HL-60/S4 treated with phorbol 12-myristate 13-acetate at 8.2 ng/mL for 4 days and 3 days (cell line): ENCODE measurements around the gene PRAMEF12.
"Not testable (repeated sequence)": the region's sequence is repeated elsewhere in the genome, so short reads cannot be mapped to it uniquely, and the experiment has no call there.

ENCODE experiments used
- in situ Hi-C: fragments of 300-500 bp; cut with MboI; formaldehyde crosslinking; loops from 2 replicates; pipeline ENCODE4 v1.15.0; 2022; ENCODE audit warnings: low sequenced_read_pairs

Gene PRAMEF12

GRCh38 chr1:12769976-12770505, 3.5 kb upstream of the PRAMEF12 start:
- in situ Hi-C loops: no loop called here

GRCh38 chr1:12770620-12771019, 2.9 kb upstream of the PRAMEF12 start:
- in situ Hi-C loops: no loop called here

GRCh38 chr1:12771186-12771585, 2.4 kb upstream of the PRAMEF12 start:
- in situ Hi-C loops: no loop called here

- in situ Hi-C loops: no loop called here
Observed at GRCh38 chr1:12772520-12772919, 1.0 kb upstream of the PRAMEF12 start.

- in situ Hi-C loops: no loop called here
Observed at GRCh38 chr1:12774801-12775345, 1.3 kb downstream of the PRAMEF12 start.

GRCh38 chr1:12775443-12775842, 1.9 kb downstream of the PRAMEF12 start:
- in situ Hi-C loops: no loop called here

GRCh38 chr1:12776801-12777557, 3.4 kb downstream of the PRAMEF12 start:
- in situ Hi-C loops: no loop called here

DNA sequence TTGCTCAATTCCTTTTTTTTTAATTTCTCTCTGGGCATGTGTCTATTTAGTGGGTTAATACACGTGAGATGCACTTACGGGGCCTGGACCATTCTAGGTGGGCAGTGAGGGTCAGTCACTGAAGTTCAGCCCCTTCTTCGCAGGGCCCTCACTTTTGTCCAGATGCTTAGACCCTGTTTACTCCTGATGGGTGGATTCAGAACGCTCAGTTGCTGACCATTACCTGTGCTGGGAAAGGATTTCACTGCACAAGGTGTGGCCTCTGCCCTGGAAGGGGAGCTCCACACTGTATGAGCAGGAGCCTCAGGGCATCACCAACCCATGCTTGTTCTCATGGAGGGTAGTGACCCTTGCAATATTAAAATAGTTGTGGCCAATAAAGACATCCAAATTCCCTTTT, 4.5 kb downstream of the PRAMEF12 start:
- in situ Hi-C loops: no loop called here

- in situ Hi-C loops: no loop called here
Observed at GRCh38 chr1:12778907-12779306, 5.4 kb downstream of the PRAMEF12 start.

DNA sequence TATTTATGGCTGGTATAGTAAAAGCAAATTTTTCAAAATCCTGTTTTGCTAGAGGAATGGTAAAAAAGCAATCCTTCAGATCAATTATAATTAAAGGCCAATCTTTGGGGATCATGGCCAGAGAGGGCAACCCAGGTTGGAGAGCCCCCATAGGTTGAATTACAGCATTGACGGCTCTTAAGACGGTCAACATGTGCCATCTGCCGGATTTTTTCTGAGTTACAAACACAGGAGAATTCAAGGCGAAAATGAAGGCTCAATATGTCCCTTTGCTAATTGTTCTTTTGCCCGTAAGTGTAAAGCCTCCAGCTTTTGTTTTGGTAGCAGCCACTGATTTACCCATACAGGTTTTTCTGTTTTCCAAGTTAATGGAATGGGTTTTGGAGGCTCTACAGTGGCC, 8.0 kb downstream of the PRAMEF12 start:
- in situ Hi-C loops: not testable (repeated sequence)

DNA sequence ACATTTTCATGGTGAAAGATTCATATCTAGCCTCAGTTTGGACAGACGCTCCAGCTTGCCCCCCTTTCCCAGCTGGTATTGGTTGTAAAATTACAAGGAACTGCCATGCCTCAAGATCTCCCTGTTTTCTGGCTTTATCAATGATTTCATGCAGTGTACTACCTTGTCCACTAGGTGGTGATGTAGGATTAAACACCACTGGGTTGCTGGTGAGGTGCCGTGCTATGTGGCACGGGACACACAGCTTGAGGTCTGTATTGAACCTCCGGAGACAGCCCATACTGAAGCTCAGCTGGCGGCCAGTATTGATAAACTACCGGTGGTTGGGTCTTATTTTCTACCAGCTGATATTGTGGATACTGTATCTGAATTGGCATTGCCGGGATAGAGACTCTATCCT, 10.2 kb downstream of the PRAMEF12 start:
- in situ Hi-C loops: not testable (repeated sequence)

- in situ Hi-C loops: not testable (repeated sequence)
Observed at GRCh38 chr1:12784729-12785128, 11.2 kb downstream of the PRAMEF12 start.

- in situ Hi-C loops: not testable (repeated sequence)
Observed at GRCh38 chr1:12791097-12791496, 17.6 kb downstream of the PRAMEF12 start, which contains the start of gene PRAMEF1. Gene PRAMEF1 (plus strand): TSS chr1:12791397. CDS start chr1:12793228, 1,831 bp downstream.

DNA sequence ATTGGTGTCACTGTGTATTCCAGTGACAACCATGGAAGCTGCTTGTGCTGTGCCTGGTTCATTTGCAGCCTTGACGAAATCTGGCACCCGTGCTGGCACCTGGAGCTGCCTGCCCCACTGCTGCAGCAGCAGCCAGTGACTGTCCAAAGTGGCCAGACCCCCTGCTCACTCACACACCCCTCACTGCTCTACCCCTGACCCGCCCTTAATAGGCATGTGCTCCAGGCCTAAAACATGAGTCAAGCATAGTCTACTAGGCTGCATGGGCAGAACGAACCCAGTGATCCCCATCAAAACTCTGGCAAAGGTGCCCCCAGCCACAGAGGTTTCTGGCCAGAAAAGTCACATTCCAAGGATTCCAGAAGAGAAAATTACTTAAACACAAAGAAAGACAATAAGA, 25.4 kb downstream of the PRAMEF12 start:
- in situ Hi-C loops: no loop called here

DNA sequence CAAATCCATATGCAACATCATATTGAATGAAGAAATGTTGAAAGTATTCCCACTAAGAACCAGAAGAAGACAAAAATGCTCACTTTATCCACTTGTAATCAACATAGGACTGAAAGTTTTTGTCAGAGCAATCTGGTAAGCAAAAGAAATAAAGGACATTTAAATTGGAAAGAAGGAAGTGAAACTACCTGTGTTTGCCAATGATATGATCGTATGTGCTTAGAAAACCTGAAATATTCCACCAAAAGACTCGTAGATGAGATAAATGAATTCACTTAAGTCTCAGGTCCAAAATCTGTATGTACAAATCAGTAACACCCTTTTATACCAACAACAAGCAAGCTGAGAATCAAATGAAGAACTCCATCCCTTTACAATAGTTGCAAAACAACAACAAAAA, 26.2 kb downstream of the PRAMEF12 start:
- in situ Hi-C loops: no loop called here

- in situ Hi-C loops: no loop called here
Observed at GRCh38 chr1:12809933-12810332, 36.4 kb downstream of the PRAMEF12 start.

DNA sequence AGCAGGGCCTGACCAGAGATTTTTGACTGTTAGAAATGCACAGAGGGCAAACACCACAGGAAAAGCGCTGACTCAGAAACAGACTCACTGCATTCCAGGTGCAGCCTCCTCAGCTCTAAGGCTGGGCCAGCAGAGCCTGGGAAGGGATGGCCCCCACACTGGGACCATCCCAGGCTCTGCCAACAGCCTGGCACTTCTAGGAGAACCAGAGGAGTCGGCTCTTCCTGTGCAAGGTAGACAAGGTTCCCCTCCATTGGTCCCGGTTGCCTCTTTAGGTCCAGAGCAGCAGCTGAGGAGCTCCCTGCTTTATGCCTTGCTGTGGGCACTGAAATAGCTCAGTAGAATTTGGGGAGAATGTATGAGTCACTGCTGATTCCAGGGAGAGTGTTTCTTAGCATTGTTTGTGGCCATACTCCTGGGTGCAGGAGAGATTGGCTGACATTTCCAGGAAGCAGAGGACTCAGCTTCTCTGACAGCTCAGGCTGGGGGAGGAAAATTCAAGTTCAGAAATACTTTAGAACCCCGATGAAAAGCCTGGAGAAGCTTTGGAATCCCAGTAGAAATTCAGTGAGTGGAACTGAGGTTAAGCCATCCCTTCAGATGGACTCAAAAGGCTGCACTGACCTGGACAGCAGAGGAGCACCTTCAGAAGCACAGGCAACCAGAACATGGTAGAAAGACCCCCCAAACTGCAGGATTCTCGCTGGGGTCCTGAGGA, 37.3 kb downstream of the PRAMEF12 start:
- in situ Hi-C loops: no loop called here

- in situ Hi-C loops: no loop called here
Observed at GRCh38 chr1:12811409-12811784, 37.9 kb downstream of the PRAMEF12 start.

DNA sequence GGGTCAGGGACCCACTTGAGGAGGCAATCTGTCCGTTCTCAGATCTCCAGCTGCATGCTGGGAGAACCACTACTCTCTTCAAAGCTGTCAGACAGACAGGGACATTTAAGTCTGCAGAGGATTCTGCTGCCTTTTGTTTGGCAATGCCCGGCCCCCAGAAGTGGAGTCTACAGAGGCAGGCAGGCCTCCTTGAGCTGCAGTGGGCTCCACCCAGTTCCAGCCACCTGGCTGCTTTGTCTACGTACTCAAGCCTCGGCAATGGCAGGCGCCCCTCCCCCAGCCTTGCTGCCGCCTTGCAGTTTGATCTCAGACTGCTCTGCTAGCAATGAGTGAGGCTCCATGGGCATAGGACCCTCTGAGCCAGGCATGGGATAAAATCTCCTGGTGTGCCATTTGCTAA, 45.5 kb downstream of the PRAMEF12 start:
- in situ Hi-C loops: not testable (repeated sequence)
